SU-DHL-6 (cell line): Measurements from ENCODE around the gene ACAN.

Experiments
- H2AFZ ChIP-seq: fragments of 200-600 bp; sonication (generic); 2 replicates; pipeline ENCODE4 v1.6.1; 2014; ENCODE audit warnings: low read depth, mild to moderate bottlenecking, moderate library complexity, mixed read lengths, antibody characterized with exemption, low read length; ENCODE audit not compliant: severe bottlenecking
- H3F3A ChIP-seq: fragments of 200-600 bp; shearing (Covaris generic); 2 replicates; pipeline ENCODE4 v1.6.0; 2016; ENCODE audit warnings: antibody characterized with exemption, mild to moderate bottlenecking; ENCODE audit not compliant: insufficient read depth
- H3K27ac ChIP-seq: fragments of 200-600 bp; sonication (generic); 2 replicates; pipeline ENCODE4 v1.5.1; 2016; ENCODE audit warnings: low read depth, mild to moderate bottlenecking, low read length, moderate library complexity, mixed read lengths
- H3K27me3 ChIP-seq: fragments of 200-600 bp; sonication (generic), shearing (Covaris generic); 2 replicates; pipeline ENCODE4 v1.6.0; 2014; ENCODE audit warnings: mild to moderate bottlenecking, low read length
- H3K36me3 ChIP-seq: fragments of 200-600 bp; sonication (generic); 2 replicates; pipeline ENCODE4 v1.6.1; 2014; ENCODE audit warnings: mild to moderate bottlenecking, low read length, mixed read lengths
- H3K4me2 ChIP-seq: fragments of 300-600, 200-600 bp; shearing (Covaris generic), sonication (generic); 2 replicates; pipeline ENCODE4 v1.6.0; 2014; ENCODE audit warnings: low read length, low read depth, mild to moderate bottlenecking; ENCODE audit not compliant: poor library complexity, severe bottlenecking
- H3K4me3 ChIP-seq: fragments of 200-600 bp; sonication (generic); 2 replicates; pipeline ENCODE4 v1.5.1; 2014; ENCODE audit warnings: antibody characterized with exemption, low read length, mild to moderate bottlenecking, mixed read lengths; ENCODE audit not compliant: insufficient read depth, poor library complexity, severe bottlenecking
- H3K79me2 ChIP-seq: fragments of 200-600 bp; sonication (generic); 2 replicates; pipeline ENCODE4 v1.6.1; 2014; ENCODE audit warnings: mild to moderate bottlenecking, low read length, moderate library complexity; ENCODE audit not compliant: insufficient read depth
- H3K9ac ChIP-seq: fragments of 200-600 bp; sonication (generic); 2 replicates; pipeline ENCODE4 v1.7.0; 2014; ENCODE audit warnings: mild to moderate bottlenecking, low read length
- H3K9me2 ChIP-seq: fragments of 200-600 bp; sonication (generic); replicated peaks from 2 replicates; pipeline ENCODE4 v1.6.1; 2014; ENCODE audit warnings: low read length; ENCODE audit not compliant: insufficient read depth
- H3K9me3 ChIP-seq: fragments of 200-600 bp; sonication (generic); 2 replicates; pipeline ENCODE4 v1.6.1; 2014; ENCODE audit warnings: low read length, mixed read lengths; ENCODE audit not compliant: insufficient read depth
- H4K20me1 ChIP-seq: fragments of 200-600 bp; sonication (generic); 2 replicates; pipeline ENCODE4 v1.6.1; 2014; ENCODE audit warnings: low read depth, mild to moderate bottlenecking, antibody characterized with exemption, low read length, moderate library complexity, mixed read lengths
- EZH2phosphoT487 ChIP-seq: fragments of 200-600 bp; sonication (generic), shearing (Covaris generic); conservative IDR thresholded peaks from 2 replicates; pipeline ENCODE4 v1.6.1; 2018; ENCODE audit warnings: mild to moderate bottlenecking, antibody characterized with exemption, low read length, moderate library complexity, mixed read lengths
- TF ChIP-seq, protein P1 (sequence below): fragments of 200-600 bp; sonication (generic); IDR thresholded peaks from one replicate; pipeline ENCODE4 v1.5.1; 2017; ENCODE audit warnings: antibody characterized with exemption, mild to moderate bottlenecking, low read length, moderate library complexity; ENCODE audit not compliant: insufficient read depth, poor library complexity, severe bottlenecking

Gene ACAN

DNA sequence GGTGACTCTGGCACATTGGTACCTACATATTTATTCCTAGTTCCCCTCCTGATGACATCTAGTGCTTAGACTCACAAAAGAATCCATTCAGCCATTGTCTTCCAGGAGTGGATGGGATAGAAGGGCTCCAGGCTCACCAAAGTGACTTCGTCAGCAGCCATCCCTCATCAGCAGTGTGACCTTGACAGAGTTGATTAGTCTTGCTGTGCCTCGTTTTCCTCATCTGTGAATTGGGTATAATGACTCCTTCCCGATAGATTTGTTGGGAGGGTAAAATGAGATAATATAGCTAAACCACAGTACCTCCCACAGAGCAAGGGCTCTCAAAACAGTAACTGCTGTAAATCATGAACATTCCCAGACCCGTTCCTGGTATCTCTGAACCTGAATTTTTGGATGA, 10.7 kb downstream of the ACAN start:
- Histone ChIP-seq H3F3A (no peaks in the 10 kb centered on the region), H3K4me2 (no peak overlapping the region), H3K4me3 (no peak overlapping the region), H3K9me2 (no peaks in the 10 kb centered on the region), H3K27me3 (no peaks in the 10 kb centered on the region), H3K9me3 (no peaks in the 10 kb centered on the region), H3K27ac (no peak overlapping the region), H2AFZ (no peak overlapping the region), H3K36me3 (no peaks in the 10 kb centered on the region), H3K9ac (no peak overlapping the region), H4K20me1 (no peaks in the 10 kb centered on the region), H3K79me2 (no peaks in the 10 kb centered on the region)
- TF ChIP-seq, protein P1, sequence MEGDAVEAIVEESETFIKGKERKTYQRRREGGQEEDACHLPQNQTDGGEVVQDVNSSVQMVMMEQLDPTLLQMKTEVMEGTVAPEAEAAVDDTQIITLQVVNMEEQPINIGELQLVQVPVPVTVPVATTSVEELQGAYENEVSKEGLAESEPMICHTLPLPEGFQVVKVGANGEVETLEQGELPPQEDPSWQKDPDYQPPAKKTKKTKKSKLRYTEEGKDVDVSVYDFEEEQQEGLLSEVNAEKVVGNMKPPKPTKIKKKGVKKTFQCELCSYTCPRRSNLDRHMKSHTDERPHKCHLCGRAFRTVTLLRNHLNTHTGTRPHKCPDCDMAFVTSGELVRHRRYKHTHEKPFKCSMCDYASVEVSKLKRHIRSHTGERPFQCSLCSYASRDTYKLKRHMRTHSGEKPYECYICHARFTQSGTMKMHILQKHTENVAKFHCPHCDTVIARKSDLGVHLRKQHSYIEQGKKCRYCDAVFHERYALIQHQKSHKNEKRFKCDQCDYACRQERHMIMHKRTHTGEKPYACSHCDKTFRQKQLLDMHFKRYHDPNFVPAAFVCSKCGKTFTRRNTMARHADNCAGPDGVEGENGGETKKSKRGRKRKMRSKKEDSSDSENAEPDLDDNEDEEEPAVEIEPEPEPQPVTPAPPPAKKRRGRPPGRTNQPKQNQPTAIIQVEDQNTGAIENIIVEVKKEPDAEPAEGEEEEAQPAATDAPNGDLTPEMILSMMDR = no peak
- TF ChIP-seq EZH2phosphoT487 = no peak

DNA sequence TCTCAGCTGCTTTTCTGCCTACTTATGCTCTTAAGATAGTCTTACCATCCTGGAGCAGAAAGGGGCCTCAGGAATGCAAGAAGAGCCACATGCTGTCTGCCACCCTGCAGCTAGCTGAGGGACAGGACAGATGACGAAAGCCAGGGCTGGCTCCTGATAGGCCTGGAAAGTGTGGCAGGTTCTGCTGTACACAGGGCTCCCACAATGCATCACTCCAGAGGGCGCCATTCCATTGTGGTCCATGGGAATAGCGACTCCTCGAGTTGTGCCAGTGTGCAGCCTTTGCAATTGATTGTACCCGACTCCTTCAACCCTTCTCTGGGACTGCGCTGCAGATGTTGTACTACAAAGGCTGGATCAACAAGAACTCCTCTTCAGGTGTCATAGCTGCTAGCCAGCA, 11.2 kb downstream of the ACAN start:
- H3K27me3 ChIP-seq = no peaks in the 10 kb centered on the region
- no peaks in the 10 kb centered on the region for H3F3A ChIP-seq
- H3K9me2 ChIP-seq = no peaks in the 10 kb centered on the region
- H3K79me2 ChIP-seq = no peaks in the 10 kb centered on the region
- no peak overlapping the region for H3K4me2 ChIP-seq
- no peak overlapping the region for H3K27ac ChIP-seq
- no peak overlapping the region for H2AFZ ChIP-seq
- no peaks in the 10 kb centered on the region for H4K20me1 ChIP-seq
- H3K9ac ChIP-seq = no peak overlapping the region
- no peaks in the 10 kb centered on the region for H3K36me3 ChIP-seq
- TF ChIP-seq, protein P1 = no peak
- no peak for TF ChIP-seq EZH2phosphoT487
- no peaks in the 10 kb centered on the region for H3K9me3 ChIP-seq
- no peak overlapping the region for H3K4me3 ChIP-seq

DNA sequence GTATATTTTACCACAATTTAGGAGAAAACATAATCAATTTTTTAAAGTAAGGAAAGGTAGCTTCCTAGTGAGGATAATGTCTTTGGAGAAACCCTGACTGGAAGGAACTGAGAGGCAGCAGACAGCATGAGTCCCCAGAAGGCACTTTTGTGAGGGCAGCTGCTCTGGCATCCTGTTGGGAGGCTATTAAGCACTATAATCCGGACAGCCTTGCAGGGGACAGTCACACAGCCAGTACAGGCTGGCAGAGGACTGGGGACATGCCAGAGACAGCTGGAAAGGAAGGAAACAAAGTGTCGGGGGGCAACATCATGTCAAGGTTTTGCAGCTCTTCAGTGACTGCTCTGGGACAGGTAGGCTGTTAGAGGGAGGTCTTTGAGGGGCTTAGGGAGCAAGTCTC, 15.7 kb downstream of the ACAN start:
- Histone ChIP-seq H3K36me3 (no peaks in the 10 kb centered on the region), H3F3A (no peaks in the 10 kb centered on the region), H3K9ac (no peak overlapping the region), H3K27ac (no peak overlapping the region), H3K9me3 (no peaks in the 10 kb centered on the region), H3K4me2 (no peak overlapping the region), H3K79me2 (no peaks in the 10 kb centered on the region), H3K27me3 (no peaks in the 10 kb centered on the region), H3K9me2 (no peaks in the 10 kb centered on the region), H3K4me3 (no peak overlapping the region), H2AFZ (no peak overlapping the region), H4K20me1 (no peaks in the 10 kb centered on the region)
- TF ChIP-seq, protein P1 = no peak
- no peak for TF ChIP-seq EZH2phosphoT487

DNA sequence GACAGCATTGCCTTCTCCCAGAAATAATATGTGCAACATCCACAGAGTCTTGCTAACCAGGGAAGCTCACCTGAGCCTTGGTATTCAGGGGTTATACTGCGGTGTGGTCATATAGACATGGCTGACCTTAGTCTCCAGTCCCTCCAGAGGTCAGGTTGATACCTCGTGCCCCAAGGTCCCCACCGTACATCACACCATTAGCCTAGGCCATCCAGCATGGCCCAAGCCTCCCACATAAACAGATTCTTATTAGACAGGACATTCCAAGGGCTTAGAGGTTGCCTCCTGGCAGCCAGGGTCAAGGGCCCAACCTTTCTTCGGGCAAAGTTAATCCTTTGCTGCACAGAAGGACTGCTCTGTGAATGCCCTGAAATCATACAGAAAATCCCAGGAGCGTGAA, 18.8 kb downstream of the ACAN start:
- Histone ChIP-seq H3K9me2 (no peaks in the 10 kb centered on the region), H3K27ac (no peak overlapping the region), H3K36me3 (no peaks in the 10 kb centered on the region), H4K20me1 (no peaks in the 10 kb centered on the region), H3K9me3 (no peaks in the 10 kb centered on the region), H3K4me3 (no peak overlapping the region), H3F3A (no peaks in the 10 kb centered on the region), H3K9ac (no peak overlapping the region), H3K27me3 (no peaks in the 10 kb centered on the region), H3K79me2 (no peaks in the 10 kb centered on the region), H2AFZ (no peak overlapping the region), H3K4me2 (no peak overlapping the region)
- no peak for TF ChIP-seq EZH2phosphoT487
- TF ChIP-seq, protein P1 = no peak
